GM10266 (cell line): Measurements from ENCODE around the gene ASPG.
A peak's percentile ranks its signal among the peaks of the same experiment; 100 is the strongest.

Source experiments
- DNase-seq: peaks from one replicate; pipeline ENCODE4 v3.0.0; 2012; ENCODE audit errors: extremely low spot score
- CTCF ChIP-seq: IDR thresholded peaks from 2 replicates; pipeline ENCODE4 v1.5.1; 2012; ENCODE audit warnings: mild to moderate bottlenecking, low read depth; ENCODE audit not compliant: control insufficient read depth, insufficient read depth; ENCODE audit errors: missing control alignments

The ASPG gene

GRCh38 chr14:104085032-104085888 lies at the start of gene ASPG:
Gene ASPG, plus strand, starts transcription at chr14:104085700. Its CDS starts 71 bp downstream, at chr14:104085771.
- TF ChIP-seq CTCF, result no peak
- DNase-seq, result peak; percentile 82

- no peak for TF ChIP-seq CTCF
- no peak for DNase-seq
These were observed 49.3 kb upstream of the ASPG start for GRCh38 chr14:104036212-104036611.

- no peak for DNase-seq
- TF ChIP-seq CTCF, result no peak
These were observed 48.4 kb upstream of the ASPG start for GRCh38 chr14:104037074-104037473.

GRCh38 chr14:104037903-104038302 lies 47.6 kb upstream of the ASPG start:
- TF ChIP-seq CTCF, result no peak
- no peak for DNase-seq

- DNase-seq, result no peak
- TF ChIP-seq CTCF, result no peak
These were observed 46.3 kb upstream of the ASPG start for GRCh38 chr14:104039214-104039613.

- TF ChIP-seq CTCF, result no peak
- DNase-seq, result no peak
These were observed 45.0 kb upstream of the ASPG start for GRCh38 chr14:104040539-104040938.

GRCh38 chr14:104041430-104042104 lies 43.9 kb upstream of the ASPG start:
- no peak for TF ChIP-seq CTCF
- DNase-seq, result no peak
